Vagina (tissue), 2 donors: ENCODE data around the gene MFSD6.

ENCODE experiments used
- POLR2A ChIP-seq, 2 donors: fragments of 450-650 bp; IDR thresholded peaks; one replicate each; pipeline ENCODE4 v1.6.1; 2017; ENCODE audit warnings: antibody characterized with exemption in 2 of 2, mild to moderate bottlenecking in 2 of 2, moderate library complexity in 2 of 2
- POLR2AphosphoS5 ChIP-seq, 2 donors: sonication (generic); formaldehyde crosslinking; IDR thresholded peaks; one replicate each; pipeline ENCODE4 v1.9.0; 2017; ENCODE audit warnings: antibody characterized with exemption in 2 of 2, mild to moderate bottlenecking in 2 of 2, low read depth in 1 of 2; ENCODE audit not compliant: insufficient read depth in 1 of 2
- TF ChIP-seq, protein P1 (sequence below), 3 experiments: fragments of 450-650 bp in 2 of 3; fragments of 200-600 bp in 1 of 3; sonication (generic) in 1 of 3; IDR thresholded peaks; one replicate each; pipeline ENCODE4 v1.5.1; 2017 to 2019; ENCODE audit warnings: antibody characterized with exemption in 3 of 3, mild to moderate bottlenecking in 2 of 3, moderate library complexity in 2 of 3

GRCh38 chr2:190379249-190379964, 28.7 kb upstream of the MFSD6 start:
- TF ChIP-seq, protein P1, sequence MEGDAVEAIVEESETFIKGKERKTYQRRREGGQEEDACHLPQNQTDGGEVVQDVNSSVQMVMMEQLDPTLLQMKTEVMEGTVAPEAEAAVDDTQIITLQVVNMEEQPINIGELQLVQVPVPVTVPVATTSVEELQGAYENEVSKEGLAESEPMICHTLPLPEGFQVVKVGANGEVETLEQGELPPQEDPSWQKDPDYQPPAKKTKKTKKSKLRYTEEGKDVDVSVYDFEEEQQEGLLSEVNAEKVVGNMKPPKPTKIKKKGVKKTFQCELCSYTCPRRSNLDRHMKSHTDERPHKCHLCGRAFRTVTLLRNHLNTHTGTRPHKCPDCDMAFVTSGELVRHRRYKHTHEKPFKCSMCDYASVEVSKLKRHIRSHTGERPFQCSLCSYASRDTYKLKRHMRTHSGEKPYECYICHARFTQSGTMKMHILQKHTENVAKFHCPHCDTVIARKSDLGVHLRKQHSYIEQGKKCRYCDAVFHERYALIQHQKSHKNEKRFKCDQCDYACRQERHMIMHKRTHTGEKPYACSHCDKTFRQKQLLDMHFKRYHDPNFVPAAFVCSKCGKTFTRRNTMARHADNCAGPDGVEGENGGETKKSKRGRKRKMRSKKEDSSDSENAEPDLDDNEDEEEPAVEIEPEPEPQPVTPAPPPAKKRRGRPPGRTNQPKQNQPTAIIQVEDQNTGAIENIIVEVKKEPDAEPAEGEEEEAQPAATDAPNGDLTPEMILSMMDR (IDR thresholded peaks at IDR 0.05) = no peak
- TF ChIP-seq POLR2A (IDR thresholded peaks at IDR 0.05) = no peak
- no peak for TF ChIP-seq POLR2AphosphoS5 (IDR thresholded peaks at IDR 0.05; ENCODE audit: insufficient read depth in 1 of 2, low read depth in 1 of 2)
